NCI-H2227 (cell line): Measurements from ENCODE around the gene CDH20.

Experiments used
- DNase-seq: peaks from one replicate; lab custom pipeline; 2025; ENCODE audit not compliant: unreplicated experiment; lab: John Stamatoyannopoulos, UW

Gene CDH20

DNA sequence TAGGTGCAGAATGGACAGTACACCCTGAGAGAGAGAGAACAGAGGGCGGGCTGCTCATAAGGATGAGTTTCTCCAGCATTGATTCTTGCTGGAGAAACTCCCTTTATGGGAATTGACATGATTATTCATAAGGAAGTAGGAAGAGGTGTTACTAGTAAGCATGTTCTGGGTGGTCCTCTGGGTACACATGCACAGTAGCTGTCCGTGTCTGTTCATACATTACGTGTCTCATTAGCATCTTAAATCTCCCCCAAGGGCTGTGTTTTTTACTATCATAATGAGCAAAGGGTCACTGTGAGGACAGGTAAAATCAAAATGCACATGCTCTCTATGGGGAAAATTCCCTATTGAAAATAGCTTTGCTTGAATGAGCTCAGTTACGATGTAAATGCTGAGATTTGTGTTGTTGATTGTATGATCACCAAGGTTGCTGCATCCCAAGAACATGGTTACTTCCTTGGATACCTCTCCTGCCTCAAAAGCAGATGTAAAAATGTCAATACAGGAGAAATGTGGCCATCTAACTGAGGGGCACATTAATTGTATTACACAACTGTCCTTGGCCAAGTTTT, 238.9 kb downstream of the CDH20 start:
- no peak for DNase-seq

DNA sequence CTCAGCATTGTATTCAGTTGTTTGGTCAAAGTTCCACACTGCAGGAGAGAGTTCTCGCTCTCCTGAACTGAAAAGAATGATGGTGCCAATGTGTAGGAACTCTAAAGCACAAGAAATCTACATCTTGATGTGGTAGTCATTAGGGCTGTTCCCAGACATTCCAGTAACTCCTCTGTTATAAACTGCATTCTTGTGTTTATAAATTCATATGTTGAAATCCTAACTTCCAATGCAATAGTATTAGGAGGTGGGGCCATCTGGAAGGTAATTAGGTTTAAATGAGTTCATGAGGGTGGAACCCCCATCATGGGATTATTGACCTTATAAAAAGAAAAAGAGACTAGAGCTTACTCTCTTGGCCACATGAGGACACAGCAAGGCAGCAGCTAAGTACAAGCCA, 239.6 kb downstream of the CDH20 start:
- no peak for DNase-seq

DNA sequence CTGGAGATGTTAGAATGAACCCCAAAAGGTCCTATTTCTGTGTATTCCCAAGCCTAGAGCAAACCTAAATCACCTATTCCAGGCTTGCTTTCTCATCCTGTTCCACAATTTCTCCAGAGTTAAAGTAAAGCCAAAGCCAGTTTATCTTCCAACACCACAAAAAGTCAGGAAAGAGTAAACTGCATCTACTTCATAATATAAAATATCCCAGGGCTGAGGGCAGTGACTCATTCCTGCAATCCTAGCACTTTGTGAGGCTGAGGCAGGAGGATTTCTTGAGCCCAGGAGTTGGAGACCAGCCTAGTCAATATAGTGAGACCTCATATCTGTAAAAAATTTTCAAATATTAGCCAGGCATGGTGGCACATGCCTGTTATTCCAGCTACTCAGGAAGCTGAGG, 241.4 kb downstream of the CDH20 start:
- no peak for DNase-seq

DNA sequence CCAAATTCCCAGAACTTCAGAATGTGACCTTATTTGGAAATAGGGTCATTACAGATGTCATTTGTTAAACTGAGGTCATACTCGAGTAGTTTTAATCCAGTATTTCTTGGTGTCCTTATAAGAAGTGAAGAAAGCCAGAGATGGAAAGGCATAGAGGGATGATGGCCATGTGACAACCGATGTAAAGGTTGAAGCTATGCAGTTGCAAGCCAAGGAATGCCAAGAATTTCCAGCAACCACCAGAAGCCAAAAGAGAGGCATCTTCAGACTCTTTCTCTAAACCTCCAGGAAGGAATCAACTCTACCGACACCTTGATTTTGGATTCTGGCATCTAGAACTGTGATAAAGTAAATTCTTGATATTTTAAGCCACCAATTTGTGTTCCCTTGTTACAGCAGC, 242.2 kb downstream of the CDH20 start:
- DNase-seq, result no peak

DNA sequence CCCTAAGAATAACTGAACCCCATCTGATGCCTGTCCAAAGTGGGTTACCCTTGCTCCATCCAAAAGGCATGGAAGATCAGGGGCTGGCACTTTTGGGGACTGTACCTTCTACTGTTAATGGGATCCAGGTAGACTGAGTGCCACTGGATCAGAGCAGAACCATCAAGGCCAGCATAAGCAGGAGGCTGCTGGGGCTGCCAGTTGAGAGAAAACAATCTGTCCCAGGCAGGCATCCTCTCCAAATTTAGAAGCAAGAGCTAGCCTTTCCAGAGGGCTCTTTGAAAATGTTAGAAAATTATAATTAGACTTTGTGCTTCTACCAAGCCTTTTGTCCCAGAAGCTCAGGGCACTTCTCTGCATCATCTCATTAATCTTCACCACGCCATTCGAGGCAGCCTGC, 245.6 kb downstream of the CDH20 start:
- no peak for DNase-seq

DNA sequence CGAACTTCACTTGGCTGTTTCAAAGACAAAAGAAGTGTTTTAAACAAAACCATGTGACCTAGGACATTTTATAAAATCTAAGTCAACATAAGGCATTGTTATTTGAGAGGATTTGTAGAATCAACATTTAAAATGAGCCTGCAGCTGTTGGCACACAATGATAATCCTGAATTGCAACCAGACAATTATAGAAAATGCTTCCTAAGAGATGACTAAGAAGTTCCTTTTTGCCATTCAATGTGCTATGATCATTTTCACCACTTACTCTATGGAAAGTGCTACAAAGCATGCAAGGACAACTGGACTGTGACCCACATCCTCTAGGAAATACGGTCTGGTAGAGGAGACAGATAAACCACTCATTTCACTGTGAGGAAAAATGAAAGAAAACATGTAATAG, 246.4 kb downstream of the CDH20 start:
- DNase-seq, result no peak

DNA sequence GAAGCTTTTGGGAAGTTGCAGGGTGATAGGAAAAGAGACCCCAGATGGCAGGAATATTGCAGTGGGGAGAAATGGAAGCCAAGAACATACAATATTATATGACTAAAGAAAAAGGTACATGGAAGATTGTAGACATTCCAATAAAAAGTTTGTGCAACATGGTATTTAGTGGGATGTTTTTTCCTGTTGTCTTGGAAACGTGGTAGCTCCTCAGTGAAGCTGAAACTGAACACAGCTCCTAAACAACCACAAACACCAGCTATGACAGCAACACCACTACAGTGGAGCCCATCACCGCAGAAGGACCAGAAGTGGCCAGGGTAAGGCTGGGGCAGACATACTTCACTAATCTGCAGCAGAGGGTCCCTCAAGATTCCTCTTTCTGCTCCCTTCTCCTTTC, 246.8 kb downstream of the CDH20 start:
- DNase-seq, result no peak

DNA sequence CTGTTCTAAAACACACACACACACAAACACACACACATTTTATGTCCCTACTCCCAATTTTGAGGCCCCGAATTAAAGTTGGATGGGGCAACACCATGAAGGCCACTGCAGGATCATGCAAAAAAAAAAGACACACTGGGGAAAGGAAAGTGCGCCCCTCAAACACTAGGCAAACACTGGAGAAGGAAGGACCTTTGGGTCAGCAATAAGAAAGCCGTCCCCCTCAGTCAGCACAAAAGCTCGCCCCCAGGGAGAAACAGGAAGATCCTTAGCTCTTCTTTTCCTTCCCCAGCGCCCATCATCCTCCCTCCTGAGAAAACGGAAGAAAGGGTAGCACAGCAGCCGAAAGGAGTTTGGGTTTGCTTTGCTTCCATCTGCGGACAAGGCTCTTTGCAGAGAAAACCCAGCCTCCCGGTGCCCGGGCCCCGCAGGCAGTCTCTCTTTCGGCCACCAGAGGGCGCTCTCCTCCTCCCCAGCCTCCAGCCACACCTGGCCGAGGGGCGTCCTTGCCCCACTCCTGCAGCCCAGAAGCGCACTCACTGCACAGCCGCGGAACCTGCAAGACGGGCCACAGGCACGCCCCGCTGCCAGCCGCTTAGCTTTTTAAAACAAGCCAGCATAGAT, 248.5 kb downstream of the CDH20 start:
- DNase-seq, result peak; percentile 84

DNA sequence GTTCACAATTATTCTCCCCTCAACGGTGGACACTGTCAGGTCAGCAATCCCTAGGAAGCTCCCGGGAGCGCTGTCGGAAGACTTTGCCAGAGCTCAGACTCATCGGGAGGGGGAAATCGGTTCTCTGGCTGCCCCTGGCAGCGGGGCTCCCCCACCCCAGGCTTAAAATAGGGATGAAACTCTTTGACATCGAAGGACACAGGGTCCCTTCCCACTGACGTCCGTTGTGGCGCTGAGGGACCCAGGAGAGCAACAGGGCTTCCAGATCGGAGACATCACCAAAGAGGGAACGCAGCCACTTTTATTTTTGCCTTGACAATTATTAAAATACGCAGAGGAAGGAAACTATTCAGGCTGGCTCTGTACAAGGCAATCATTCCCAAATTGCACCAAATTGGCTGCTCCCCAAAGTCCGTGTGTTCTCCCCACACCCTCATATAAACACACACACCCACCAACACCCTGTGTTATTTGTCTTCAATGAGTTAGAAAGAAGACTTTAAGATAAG, 249.0 kb downstream of the CDH20 start:
- DNase-seq, result no peak

DNA sequence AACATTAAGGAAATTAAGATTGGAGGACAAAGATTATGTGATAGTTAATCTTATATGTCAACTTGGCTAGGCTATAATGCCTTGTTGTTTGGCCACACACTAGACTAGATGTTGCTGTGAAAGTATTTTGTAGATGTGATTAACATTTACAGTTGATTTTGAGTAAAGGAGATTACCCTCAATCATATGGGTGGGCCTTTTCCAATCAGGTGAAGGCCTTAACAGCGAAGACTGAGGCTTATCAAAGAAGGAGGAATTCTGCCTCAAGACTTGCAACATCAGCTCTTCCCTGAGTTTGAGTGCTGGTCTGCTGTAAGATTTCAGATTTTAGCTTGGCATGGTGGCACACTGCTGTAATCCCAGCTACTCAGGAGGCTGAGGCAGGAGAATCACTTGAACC, 250.3 kb downstream of the CDH20 start:
- DNase-seq, result no peak

DNA sequence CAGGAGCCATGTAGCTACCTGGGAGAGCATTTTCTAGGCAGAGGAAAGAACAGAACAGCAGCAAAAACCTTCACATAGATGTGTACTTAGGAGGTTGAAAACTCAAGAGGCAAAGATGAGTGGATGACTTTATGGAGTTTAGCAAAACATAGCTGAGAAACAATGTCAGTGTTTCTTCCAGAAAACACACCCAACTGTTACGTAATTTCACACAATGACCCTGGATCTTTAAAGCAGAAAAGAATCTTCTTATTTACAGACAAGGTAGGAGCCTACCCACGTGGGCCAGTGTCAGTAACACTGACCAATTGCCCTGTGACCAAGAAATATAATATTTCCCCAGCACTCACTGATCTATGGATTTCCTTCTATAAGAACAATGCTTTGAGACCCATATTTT, 254.6 kb downstream of the CDH20 start:
- no peak for DNase-seq

DNA sequence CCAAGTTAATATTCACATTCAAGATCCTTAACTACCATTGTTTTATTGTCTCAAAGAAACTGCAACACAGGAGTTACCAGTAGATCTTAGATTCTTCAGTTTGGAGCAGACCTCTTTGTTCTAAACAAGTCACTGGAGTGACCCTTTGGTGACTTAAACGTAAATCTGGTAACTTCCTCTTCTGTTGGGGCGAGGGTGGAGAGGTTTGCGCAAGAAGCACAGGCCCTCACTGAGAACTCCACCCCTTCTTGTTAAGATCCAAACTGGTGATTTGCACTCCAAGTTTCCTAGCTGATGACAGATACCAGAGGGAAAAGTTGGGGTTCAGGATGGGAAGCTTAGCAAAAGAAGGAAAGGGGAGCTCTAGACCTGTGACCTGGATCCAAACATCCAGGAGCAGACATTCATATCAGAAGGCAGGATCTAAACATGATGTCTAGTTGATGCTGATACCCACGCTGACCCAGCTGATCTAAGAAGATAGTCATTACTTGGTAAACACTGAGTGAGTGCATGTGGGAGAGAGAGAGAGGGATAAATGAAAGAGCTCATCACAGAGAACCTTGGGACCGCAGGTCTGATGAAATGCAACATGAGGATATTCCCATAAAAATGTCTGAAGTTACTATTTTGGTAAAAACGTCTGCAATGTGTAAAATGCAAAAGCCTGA, 256.0 kb downstream of the CDH20 start:
- DNase-seq, result no peak

DNA sequence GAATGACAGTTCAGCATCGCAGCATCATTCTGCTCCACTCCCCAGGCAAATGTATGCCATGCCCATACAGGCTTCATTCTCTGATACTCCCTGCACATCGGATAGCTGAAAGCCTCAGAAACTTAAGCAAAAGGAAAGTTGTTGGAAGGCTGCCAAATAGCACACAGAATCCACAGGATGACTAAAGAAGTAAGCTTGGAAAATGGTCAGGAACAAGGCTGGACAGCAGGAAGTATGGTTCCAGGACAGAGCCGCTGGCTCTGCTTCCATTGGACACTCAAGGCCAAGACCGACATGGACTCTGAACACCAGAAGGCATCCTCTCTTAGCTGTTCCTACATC, 256.5 kb downstream of the CDH20 start:
- no peak for DNase-seq

DNA sequence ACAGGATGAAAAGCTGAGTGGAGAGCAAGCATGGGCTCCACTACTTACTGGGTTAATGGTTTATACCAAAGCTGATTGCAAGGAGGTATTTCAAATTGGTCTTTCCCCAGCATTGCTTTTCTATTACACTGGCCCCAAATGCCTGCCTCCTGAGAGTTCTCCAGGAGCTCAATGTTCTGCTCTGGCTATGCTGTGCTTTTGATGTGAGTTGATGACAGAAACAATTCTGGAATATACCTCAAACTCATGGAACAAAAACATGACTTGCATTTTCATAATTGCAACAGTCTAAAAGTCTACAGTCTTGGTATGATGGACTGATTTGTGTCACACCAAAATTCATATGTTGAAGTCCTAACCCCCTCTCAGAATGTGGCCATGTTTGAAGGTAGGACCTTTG, 258.0 kb downstream of the CDH20 start:
- no peak for DNase-seq

DNA sequence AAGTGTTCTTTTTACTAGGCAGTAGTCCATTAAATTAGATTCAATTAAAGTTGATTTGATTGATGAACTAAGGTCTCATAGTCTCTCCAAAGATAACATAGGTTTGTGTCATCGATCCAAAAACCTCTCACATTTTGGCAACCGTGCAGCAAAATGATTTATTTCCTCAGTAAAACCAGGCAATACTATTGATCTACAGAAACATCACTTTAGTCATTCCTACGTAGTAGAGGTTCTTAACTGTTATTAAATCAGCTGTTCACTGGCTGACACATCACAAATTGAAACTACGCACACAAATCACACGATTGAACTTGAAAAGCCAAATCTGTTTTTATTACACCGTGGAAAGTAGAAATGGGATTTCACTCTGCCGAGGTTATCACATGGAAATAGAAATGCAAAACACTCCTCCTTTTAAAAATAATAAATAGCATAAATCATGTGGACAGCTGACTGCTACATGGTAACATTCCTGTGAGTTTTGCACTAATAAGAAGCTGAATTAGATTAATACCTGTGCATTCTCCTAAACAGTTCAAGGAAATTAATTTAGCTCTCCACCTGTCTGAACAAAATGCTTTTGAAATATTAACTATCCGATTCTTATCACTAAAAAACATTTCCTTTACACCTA, 262.5 kb downstream of the CDH20 start:
- DNase-seq, result no peak

DNA sequence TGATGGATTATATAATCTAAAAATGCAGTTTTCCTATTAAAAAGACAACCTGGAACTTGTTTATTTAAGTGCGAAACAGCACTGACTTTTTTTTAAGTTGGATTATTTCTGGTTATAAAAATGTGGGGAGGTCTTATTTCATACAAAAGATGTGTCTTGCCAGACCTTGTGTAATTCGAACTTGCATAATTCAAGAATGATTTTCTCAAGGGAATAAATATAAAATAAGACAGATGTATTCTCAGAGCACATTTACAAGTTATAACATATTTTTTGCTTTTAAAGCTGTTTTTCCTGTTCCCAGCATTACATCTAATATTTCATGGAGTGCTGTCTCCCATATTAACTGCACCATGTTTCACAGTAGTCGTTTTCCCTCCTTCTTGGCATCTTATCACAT, 263.1 kb downstream of the CDH20 start:
- no peak for DNase-seq

DNA sequence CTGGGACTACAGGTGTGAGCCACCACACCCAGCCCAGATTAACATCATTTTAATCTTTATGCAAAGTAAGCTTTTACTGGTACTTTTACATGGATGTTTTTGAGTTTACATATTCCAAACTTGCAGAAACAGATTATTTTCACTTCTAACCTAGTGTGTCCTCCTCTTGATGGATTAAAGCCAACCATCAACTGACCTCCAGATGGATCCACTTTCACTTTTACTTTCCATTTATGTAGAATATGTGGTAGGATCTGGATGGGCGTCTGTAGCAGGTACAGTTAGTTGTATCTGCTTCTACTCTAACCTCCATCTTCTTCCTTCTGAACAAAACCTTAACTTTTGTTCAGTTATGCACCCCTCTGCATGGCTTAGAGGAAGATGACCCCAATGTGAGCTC, 264.1 kb downstream of the CDH20 start:
- DNase-seq, result no peak

DNA sequence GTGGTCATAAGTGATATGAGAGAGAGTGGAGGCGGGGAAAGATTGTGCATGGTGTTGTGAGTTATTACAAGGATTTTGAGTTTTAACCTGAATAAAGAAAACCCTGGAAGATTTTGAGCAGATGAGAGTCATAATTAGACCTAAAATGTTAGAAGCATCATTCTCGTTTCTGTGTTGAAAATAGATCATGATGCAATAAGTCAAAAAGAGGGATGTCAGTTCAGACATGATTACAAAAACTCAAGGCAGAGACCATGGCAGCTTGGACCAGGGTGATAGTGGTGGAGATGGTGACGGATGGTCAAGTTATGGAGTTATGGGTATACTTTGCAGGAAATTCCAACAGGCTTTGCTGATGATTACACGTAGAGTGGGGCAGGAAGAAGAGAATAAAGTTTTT, 267.2 kb downstream of the CDH20 start:
- DNase-seq, result no peak

DNA sequence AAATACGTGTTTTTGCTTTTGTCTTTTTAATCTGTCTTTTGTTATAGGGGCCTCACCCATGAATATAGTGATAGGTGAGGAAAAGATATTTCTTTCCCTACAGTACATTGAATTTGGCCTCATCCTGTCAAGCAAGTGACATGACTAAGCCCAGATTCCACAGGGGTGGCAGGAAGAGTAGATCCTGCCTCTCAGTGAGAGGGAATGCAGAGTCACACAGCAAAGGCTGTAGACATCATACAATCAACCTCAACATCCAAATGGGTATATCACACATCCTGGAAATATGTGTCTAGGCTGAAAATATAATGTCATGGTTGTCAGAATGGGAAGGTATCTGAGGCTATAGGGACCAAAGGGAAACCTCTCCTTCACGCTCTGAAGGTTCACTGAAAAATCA, 269.6 kb downstream of the CDH20 start:
- no peak for DNase-seq
